ENCODE measurements around the gene P3H2.

The P3H2 gene

DNA sequence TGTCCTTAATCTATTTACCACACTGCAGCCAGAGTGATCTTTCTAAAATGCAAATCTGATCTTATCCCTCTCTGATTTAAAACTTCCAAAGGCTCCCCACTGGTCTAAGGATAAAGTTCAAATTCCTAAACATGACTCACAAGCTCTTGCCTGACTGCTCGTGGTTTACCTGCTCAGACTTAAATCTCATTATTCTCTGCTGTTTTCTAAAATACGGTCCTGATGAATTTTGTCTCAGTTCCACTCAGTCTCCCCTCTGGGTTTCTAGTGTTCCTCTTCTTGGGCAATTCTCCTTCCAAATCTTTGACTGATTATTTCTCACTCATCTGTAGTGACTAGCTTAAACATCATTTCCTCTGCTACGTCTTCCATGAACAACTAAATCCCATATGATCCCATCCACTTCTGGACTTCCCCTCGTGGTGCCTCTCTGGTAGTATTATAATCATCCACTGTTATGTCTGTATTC, 108.3 kb downstream of the P3H2 start:
- no peak for DNase-seq

DNA sequence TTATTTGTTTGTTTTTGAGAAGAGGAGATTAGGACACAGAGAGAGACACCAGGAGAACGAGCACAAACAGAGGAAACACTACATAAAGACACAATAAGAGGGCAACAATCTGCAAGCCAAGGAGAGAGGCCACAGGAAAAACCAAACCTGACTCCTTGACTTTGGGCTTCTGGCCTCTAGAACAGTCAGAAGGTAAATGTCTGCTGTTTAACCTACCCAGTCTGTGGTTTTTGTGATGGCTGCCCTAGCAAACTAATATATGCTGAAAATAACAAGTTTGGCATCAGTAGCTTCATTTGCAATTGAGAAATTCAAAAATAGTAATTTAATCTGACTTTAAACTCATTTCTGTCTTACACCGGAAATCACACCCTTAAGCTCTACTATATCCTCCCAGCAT, 110.2 kb downstream of the P3H2 start:
- DNase-seq = no peak

DNA sequence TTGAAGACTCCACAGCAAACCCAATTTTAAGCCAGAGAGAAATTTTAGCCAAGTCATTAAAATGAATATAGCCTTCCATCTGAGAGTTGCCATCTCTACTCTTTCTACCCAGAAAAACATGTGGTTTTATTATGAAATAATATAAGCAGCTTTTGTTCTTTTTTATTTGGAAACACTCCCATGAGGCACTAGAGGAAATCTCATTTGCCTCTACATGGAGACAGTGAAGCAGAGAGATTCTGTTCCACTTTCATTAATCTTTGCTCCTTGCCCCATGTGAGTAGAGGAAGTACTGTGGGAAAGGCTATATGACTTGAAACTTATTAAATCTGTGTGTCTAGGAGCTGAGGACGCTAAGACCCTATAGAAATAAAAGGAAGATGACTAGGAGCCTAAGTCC, 111.1 kb downstream of the P3H2 start:
- DNase-seq = no peak

DNA sequence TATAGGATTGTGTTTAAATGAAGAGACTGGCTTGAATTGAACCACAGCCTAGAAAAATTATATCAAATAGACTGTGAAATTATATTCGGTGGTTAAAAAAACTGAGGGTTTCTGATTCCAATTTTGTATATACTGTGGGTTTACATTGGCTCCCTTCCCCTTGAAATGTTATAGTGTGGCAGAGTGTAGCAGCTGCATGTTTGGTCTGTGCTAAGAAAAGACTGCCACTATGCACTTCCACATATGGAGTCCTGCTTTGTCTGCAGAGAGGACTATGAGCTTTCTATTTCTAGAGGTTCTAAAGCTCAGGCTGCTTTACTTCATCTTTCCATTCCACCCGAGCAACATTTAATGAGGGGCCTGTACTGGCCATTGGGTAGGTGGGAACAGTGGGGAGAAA, 112.3 kb downstream of the P3H2 start:
- DNase-seq = no peak

DNA sequence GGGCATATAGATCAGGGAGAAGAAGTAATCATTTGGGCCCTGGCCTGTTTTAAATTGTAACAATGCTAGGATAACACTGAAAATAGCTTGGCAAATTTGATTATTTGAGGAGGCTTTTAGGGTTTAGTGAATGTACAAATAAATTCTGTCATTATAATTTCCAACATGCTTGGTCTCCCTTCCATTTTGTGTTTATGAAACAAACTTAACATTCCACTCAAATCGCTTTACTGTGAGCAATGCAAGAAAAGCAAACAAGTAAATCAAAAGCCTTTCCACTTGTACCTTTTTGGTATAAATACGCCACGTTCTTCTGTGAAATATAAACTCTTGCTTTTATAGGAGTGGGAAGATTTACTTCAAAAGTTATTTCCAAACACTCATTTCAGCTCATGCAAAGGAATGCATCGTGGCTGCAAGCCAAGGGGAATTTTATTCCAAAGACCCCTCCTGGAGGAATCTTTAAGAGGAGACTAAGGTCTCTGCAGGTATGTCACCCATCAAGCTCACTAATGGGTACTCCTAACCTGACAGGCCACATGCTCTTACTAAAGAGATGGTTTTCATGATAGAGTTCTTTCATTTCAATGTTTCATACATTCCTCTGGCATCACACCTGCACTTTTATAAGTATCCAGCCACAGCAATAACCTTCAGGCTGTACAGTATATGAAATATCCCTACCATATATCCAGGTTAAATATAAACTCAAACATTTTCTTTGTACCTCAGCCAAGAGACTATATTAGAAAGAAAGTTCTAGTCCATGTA, 115.2 kb downstream of the P3H2 start:
- DNase-seq = no peak

DNA sequence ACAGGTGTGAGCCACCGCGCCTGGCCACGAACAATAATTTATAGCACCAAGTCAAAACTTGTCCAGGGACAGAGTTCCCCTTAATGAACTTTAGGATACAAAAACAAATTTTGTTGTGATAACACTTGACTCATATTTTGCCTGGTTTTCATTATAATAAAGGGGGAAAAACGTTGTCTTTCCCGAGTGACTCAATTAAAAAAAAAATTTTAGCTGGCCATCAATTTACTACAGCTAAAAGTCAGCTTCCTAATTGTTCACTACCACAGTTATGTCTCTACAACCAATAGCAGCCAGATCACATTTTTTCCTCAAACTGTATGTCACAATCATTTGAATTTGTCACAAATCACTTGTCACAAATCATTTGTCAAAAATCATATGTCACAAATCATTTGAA, 116.0 kb downstream of the P3H2 start:
- DNase-seq = no peak

DNA sequence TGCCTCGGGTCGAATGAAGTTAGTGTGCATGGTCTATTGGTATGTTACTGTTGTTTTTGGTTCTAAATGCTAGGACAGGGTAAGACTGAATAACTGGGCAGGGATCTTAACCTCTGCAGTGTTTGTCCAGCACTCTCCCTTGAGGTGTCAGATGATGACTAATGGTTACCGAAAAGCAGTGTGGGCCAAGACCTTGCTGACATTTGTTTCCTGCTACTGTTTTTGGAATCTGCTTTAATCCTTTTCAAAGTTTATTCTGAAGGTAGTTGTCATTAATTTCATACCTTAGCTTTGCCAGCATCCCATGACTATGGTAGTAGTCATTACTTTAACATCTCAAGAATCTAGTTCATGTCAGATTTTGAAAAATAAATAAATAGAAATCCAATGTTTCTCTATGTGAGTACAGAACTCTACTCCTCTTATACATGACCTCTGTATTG, 117.0 kb downstream of the P3H2 start:
- no peak for DNase-seq

DNA sequence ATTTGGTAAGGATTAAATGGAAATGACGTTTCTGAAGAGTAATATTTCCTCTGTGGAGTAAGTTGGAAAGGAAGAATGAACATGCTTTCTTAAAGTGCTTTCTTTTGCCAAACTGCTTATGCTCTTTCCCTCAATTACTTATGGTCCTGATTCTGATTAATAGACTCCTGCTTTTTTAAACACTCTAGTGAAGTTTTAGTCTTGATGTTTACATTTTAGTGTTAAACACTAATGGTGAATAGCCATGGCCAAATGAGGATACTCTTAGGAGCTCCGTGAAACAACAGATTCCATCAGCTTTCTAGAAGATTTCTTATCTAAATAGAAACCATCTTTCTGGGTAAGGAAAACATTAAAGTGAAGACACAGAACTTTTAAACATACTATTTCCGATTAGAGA, 117.6 kb downstream of the P3H2 start:
- DNase-seq = no peak

DNA sequence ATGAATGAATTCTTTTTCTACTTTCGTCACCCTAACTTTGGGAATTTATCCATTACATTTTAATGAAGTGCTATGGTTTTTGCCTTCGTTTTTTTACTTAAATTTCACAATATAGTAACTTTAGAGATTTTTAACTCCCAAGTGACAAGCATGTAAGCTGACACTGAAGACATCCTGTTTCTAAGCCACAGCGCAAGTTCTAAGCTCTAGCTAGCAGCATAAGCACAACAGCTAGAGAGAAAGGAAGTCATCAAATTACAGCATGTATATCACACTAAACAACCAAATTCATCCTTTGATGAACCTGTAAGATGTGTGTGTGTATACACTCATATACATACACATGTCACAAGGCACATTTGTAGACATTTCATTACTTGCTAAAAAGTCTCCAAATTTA, 119.3 kb downstream of the P3H2 start:
- no peak for DNase-seq

DNA sequence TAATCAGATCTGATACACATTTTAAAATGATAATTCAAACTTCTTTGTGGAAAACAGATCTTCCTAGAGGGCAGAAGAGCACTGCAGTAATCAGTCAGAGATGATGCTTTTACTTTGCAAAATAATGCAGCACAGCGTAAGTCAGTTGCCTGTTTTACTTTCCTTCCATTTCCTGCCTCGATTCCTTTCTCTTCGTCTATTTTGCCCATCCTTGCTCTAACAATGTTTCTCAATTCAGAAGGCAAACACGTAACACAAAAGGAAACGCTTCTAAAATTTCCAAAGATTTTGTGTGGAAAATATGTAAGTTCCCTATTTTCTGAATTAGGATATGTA, 119.9 kb downstream of the P3H2 start:
- DNase-seq = no peak

DNA sequence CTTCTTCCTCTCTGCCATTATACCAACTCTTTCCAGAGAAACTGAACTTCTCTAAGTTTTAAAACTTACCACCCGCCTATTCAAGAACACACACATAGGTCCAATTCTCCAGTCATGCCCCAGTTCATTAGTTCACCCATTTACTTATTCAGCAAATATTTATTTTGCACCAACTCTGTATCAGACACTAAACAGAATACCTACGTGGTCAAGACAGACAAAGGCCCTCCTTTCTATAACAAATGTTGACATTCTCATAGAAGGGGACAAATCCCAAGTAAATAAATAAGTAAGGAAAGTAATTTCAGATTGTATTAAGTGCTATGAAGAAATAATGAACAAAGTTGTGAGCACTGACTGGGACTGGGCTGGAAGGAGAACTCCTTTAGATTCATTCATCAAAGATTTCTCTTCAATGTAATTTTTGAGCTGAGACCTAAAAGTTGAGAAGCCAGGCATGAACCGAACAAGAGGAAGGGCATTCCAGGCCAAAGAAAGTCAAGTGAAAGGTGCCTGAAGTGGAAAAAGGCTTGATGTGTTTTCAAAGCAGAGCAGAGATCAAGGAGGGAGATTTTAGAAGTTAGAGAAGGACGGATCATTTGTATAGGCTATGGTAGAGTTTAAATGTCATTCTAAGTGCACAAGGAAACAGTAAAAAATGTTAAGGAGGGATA, 120.4 kb downstream of the P3H2 start:
- no peak for DNase-seq

DNA sequence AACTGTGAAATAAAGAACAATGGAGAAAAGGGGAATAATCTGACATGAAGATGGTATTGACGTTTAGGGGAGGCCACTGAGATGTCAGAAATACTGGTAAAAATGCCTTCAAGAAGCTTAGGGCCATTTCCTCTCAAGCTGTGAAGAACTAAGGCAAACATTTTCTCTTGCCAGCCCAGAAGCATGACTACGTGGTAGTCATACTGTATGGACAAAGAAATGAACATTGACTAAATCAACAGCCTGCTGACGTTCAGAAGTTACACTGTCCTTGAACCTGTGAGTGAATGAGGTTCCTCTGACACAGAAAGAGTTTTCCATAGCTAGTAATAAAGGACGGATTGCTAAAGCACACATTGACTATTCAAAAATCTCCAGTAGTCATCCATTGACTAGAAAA, 121.0 kb downstream of the P3H2 start:
- no peak for DNase-seq

DNA sequence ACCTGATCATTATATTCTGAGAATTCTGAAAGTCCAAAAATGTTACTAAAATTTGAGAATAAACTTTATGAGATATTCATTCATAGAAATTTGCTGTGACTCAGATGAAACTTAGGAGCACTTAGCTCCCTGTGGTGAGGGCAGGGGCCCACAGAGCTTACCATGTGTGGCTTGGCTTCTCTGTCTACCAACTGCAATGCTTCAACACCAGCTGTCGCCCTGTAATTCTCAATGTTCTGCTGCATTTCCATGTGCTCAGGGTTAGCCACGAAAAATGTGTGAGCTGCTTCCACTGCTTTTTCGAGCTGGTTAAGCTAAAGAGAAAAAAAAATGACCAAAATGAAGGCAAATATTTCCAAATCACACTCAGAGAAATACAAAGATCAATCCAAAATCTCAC, 125.6 kb downstream of the P3H2 start:
- no peak for DNase-seq

DNA sequence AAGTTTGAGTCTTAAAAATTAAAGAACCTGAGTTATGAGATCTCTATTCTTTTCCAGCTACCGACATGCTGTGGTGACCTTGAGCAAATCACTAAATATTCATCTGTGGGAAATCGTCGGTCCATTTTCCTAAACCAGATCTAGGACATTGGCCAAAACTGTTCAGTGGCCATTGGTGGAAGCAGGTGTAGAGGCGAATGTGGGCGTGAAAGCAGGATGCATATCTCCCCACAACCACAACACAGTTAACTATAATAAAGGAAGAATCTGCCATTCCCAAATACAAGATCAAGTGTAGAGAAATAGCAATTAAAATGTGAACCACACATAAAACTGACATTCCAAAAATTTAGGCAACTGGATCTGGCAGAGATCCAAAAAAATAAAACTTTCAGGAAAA, 129.9 kb downstream of the P3H2 start:
- no peak for DNase-seq

DNA sequence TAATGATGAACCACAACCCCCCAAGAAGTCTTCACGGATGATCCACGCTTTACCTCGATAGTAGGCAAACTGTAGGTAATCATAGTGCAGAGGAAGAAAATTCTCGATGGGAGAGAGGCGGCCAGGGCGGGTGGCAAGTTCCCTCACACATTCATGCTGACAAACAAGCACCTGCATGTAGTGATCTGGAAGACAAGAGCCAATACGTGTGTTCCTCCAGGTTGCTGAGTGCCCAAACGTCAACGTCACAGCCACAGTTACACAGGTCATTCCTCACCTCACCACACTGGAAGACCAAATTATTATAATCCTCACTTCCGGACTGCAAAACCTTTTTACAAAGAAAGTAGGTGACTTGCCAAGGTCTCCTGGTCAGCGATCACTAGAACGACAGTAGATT, 131.8 kb downstream of the P3H2 start:
- DNase-seq = no peak

DNA sequence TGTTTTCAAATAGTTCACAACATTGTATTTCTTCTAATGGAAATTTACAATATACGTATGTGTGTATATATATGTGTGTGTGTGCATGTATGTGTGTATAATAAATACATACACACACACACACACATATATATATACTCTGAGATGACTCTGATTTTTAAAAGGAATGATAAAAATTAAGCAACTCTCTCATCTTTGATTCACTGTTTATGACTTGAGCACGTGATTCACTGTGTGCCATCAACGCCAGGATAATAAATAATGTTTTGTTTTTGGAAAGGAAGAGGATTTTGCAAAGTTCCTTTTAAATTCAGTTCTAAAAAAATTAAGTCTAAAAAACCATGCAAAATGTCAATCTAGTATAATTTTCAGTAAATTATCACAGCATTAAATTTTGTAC, 132.4 kb downstream of the P3H2 start:
- DNase-seq = no peak

DNA sequence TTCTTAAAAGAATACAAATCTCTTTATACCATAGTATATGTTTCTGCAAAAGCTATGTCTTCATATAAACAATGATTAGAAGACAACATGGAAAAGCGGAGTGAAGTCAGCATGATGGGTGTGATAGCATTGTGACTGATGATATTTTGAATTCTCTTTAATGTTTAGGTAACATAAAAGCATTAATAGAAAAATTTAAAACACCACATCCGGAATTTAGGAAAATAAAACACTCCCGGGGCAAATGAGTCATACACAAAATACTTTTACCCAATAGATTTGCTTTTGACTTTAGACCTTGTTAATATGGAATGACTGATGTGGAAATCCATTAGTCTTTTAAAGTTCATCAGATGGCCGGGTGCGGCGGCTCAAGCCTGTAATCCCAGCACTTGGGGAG, 134.7 kb downstream of the P3H2 start:
- DNase-seq = no peak

DNA sequence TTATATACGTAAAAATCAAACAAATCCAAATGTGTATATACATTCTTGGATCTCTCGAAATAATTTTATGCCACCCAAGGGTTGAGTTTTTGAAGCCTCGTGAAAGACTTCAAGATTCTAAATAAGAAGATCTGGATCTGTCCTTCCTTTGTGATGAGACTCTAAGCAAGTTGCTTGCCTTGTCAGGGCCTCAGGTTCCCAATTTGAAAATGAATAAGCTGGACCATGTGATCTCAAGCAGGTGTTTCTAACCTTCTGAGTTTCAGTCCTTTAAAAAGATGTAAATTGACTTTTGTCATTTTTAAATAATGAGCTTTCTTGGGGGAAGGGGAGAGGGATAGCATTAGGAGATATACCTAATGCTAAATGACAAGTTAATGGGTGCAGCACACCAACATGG, 137.1 kb downstream of the P3H2 start:
- DNase-seq = no peak

DNA sequence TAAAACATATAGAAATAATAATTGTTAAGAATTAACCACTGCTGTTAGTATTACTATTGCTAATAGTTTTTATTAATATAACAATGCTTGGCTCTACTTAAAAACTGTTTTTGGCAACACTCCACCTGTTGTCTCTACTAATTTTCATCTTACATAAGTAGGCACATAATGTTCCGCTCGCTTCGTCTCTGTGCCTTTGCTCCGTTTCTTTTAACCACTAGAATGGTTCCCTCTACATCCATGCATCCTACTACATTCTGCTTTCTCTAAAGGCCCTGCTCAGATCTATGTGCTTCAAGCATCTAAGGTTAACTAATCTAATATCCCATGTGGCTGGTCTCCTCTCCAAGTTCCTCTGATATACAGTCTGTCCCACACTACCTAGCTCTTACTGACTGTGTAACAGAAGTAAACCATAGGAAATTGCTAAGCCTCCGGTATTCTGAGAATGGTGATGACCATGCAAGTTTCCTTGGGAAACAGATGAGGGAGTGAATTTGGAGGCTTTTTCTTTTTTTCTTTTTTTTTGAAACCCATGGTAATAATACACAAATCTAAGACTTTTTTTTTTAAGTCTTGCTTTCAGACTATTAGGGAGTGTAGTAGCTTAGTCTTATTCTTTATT, 138.3 kb downstream of the P3H2 start:
- no peak for DNase-seq

DNA sequence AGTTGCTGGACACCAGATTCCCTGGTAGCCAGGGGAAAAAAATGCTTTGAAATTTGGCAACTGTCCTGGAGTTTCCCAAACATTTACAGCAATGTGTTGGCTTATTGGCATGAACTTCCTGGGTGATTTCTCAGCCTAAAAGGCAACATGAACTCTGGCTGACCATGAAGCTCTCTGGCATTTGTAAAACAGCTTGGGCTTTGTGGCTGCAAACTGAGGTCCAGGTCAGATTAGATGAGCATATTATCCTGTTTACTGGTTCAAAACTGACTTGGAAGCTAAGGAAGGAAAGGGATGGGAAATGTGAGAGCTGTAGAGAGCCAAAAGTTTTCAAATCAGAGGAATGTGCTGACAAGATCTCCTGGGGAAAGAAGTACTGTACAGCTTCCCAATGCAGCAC, 139.0 kb downstream of the P3H2 start:
- DNase-seq = no peak

DNA sequence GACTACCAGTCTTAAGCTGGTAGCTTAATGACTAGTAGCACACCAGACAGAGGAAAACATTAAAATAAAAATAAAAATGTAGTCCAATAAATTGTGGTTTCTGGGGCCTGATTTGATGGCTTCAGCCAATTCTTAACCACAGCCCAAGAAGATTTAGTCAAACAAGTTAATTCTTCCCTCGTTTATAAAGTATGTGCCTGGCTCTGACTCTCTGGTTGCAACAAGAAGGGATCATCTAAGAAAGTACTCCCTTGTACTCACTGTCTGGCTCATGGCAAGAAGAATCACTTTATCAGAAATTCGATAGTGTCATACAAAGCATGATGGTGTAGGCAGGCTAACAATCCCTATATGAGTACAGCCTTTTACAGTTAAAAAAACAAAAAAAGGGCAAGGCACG, 141.9 kb downstream of the P3H2 start:
- no peak for DNase-seq

DNA sequence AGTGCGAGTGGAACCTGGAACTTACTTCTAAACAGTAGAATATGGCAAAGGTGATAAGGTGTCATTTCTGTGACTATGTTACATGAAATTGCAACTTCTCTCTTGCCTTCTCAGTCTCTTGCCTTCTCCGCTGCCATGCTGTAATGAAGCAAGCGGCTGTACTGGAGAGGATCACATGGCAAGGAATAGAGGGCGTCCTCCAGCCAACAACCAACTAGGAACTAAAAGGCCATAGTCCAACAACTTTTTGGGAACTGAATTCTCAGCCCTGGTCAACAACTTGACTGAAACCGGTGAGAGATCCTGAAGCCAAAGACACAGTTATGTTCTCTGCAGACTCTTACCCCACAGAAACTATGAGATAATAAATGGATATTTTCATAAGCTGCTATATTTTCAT, 143.5 kb downstream of the P3H2 start:
- no peak for DNase-seq

DNA sequence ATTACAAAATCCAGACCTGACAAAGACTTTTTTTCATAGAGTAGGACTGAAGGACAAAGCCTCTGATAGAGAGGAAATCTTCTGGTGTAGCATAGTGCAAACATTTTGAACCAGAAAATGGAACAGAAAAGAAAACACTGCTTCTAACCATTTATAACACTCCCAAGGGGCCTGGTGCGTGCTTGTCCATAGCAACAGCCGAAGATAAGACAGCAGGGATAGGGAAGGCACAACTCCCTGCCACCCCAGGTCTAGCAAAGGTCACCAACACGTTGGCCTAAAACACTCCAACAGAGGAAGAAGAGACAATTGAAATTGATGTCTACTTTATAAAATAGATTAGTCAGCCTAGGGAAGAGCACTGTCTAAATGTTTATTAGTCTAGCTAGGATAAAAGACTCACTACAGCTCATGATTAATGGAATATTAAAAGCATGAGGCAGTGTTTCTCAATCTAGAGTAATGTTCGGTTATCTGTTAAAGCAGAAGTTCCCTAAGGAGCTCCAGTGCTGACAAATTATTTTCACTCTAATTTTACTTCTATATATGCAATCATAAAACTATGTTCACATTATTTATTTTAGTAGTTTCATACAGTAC, 145.2 kb downstream of the P3H2 start:
- no peak for DNase-seq

DNA sequence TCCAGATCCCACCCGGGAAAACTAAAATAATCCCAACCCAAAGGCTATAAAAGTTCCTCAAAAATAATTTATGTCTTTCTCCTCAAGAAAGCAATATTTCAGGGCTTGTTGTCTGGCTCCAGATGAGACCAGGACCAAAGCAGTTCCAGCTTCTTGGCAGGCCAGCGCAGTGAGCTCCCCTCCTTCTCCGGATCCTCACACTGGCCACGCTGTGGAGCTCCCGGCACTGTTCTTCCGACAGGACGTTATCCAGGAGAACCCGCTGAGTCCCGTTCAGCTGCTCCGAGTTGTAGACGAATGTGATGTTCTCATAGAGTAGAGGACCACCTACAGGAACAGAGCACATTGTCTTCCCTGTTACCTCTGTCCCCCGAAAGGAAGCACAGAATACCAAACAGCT, 146.3 kb downstream of the P3H2 start:
- DNase-seq = no peak
